AG09309 (cell line): Measurements from ENCODE around the gene TBX18.

Experiments
- DNase-seq: peaks from one replicate; pipeline ENCODE4 v3.0.0-alpha.2; 2010; ENCODE audit warnings: low read depth
- H3K4me3 ChIP-seq: 2 replicates; pipeline ENCODE4 v1.5.1; 2011; ENCODE audit warnings: mild to moderate bottlenecking, low read depth, low read length, moderate library complexity; ENCODE audit not compliant: control insufficient read depth
- TF ChIP-seq, protein P1 (sequence below): IDR thresholded peaks from 2 replicates; pipeline ENCODE4 v1.5.1; 2011; ENCODE audit warnings: mild to moderate bottlenecking, low read depth, low read length, inconsistent platforms; ENCODE audit not compliant: insufficient read depth, control insufficient read depth; ENCODE audit errors: missing control alignments

TBX18 gene

GRCh38 chr6:84719152-84719551 is 45.2 kb downstream of the TBX18 start:
- TF ChIP-seq, protein P1, sequence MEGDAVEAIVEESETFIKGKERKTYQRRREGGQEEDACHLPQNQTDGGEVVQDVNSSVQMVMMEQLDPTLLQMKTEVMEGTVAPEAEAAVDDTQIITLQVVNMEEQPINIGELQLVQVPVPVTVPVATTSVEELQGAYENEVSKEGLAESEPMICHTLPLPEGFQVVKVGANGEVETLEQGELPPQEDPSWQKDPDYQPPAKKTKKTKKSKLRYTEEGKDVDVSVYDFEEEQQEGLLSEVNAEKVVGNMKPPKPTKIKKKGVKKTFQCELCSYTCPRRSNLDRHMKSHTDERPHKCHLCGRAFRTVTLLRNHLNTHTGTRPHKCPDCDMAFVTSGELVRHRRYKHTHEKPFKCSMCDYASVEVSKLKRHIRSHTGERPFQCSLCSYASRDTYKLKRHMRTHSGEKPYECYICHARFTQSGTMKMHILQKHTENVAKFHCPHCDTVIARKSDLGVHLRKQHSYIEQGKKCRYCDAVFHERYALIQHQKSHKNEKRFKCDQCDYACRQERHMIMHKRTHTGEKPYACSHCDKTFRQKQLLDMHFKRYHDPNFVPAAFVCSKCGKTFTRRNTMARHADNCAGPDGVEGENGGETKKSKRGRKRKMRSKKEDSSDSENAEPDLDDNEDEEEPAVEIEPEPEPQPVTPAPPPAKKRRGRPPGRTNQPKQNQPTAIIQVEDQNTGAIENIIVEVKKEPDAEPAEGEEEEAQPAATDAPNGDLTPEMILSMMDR = no peak
- no peak for DNase-seq

GRCh38 chr6:84718038-84718955 is 46.1 kb downstream of the TBX18 start:
- TF ChIP-seq, protein P1 = no peak
- no peak for DNase-seq
- H3K4me3 ChIP-seq = no peak overlapping the region

More at GRCh38 chr6:84719152-84719551, 45.2 kb downstream of the TBX18 start:
- no peak overlapping the region for H3K4me3 ChIP-seq

GRCh38 chr6:84709121-84709520 is 55.3 kb downstream of the TBX18 start:
- no peak for DNase-seq
- H3K4me3 ChIP-seq = no peak overlapping the region
- TF ChIP-seq, protein P1 = no peak

DNA sequence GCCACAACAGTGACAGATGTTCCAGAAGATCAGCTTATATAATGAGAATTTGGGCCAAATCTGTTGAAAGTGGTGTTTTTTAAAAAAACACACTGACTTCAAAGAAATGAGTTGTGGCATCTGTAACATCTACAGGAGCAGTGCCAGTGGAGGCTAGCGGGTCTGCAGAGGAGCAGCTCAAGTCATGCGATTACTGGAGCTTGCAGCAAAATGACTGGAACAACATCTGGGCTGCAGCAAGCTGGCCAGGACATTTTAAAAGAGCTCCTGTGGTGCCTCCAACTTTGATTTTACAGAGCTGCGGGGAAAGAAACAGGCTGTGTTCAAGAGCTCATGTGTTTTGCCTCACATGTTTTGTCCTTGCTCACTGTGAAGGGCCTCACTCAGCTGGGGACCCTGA is 57.2 kb downstream of the TBX18 start:
- DNase-seq = no peak
- H3K4me3 ChIP-seq = no peak overlapping the region
- TF ChIP-seq, protein P1 = no peak

GRCh38 chr6:84696166-84696565 is 68.2 kb downstream of the TBX18 start:
- no peak overlapping the region for H3K4me3 ChIP-seq
- TF ChIP-seq, protein P1 = no peak
- DNase-seq = no peak

GRCh38 chr6:84691978-84692623 is 72.3 kb downstream of the TBX18 start:
- DNase-seq = no peak
- no peak overlapping the region for H3K4me3 ChIP-seq
- TF ChIP-seq, protein P1 = no peak
